Activated naive CD8-positive, alpha-beta T cell treated with anti-CD3 and anti-CD28 coated beads for 36 hours (primary cell): ENCODE measurements around the gene POLR3K. TPM values are rescaled to one million over a fixed set of nuclear protein-coding genes. Genes with fewer than 3 reads are reported as not detected.

Experiments used
- DNase-seq: peaks from one replicate; pipeline ENCODE4 v3.0.0; 2021
- H3K27ac Mint-ChIP-seq: one replicate; pipeline ENCODE4 v1.8.0; 2022; ENCODE audit warnings: mild to moderate bottlenecking, moderate library complexity, mixed read lengths
- H3K27me3 Mint-ChIP-seq: one replicate; pipeline ENCODE4 v1.8.0; 2022; ENCODE audit warnings: mild to moderate bottlenecking, mixed read lengths
- H3K36me3 Mint-ChIP-seq: one replicate; pipeline ENCODE4 v1.8.0; 2021; ENCODE audit warnings: mild to moderate bottlenecking, mixed read lengths
- H3K4me1 Mint-ChIP-seq: one replicate; pipeline ENCODE4 v1.8.0; 2021; ENCODE audit warnings: mixed read lengths
- H3K4me3 Mint-ChIP-seq: one replicate; pipeline ENCODE4 v1.8.0; 2022; ENCODE audit warnings: mild to moderate bottlenecking, moderate library complexity, mixed read lengths
- H3K9me3 Mint-ChIP-seq: one replicate; pipeline ENCODE4 v1.8.0; 2022; ENCODE audit warnings: mixed read lengths
- total RNA-seq, 2 experiments: library from RNA; stranded (reverse); gene quantifications; one replicate each; pipeline ENCODE4 v1.2.3, GENCODE V29; 2021

The POLR3K gene
- total RNA-seq, 2 experiments from 2014 or later, result 55.3 to 56.0 TPM

GRCh38 chr16:84718-85406, 31.5 kb upstream of the POLR3K start:
- Mint-ChIP-seq H3K4me3 (peak overlapping the region; percentile 51), H3K9me3 (no peaks in the 10 kb centered on the region), H3K27ac (peak overlapping the region; percentile 79), H3K36me3 (peaks cover 15% of the 10 kb centered on the region), H3K4me1 (peaks cover 21% of the 10 kb centered on the region), H3K27me3 (no peaks in the 10 kb centered on the region)
- peak; percentile 81 for DNase-seq

DNA sequence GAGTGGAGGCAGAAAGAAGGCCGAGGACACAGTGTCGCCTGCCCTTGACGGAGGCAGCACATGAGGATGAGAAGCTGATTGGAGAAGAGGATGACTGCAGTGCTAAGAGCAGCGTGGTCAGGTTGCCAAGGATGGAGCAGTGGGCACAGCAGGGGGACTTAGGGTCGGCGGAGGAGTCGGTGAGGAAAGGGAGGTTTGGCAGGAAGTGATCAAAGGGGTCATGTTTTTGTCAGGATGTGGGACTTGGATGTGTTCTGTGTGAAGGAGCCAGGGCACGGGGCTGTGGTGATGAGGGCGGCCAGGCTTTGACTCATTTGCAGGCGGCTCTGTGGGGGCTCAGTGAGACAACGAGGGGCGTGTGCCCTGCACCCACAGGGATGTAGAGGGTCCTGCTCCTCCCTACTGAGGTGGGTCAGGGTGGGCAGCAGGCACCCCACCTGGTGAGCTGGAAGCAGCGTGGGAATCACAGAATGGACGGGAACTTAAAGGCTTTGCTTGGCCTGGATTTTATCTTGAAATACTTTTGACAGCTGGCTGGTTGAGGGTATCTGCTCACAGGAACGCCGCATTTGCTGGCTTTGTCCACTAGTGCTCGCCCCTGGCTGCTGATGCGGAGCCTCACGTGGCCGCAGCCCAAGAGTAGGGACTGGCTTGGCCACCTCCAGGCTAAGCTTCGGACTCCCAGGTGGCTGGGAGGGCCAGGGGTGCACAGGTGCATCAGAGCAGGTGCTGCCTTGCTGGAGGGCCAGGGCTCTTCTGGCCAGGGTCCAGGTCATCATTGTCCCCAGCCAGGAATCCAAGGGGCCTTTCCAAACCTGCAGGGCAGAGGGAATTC, 30.6 kb upstream of the POLR3K start:
- Mint-ChIP-seq H3K4me3 (peak overlapping the region; percentile 1), H3K4me1 (peaks cover 25% of the 10 kb centered on the region)

DNA sequence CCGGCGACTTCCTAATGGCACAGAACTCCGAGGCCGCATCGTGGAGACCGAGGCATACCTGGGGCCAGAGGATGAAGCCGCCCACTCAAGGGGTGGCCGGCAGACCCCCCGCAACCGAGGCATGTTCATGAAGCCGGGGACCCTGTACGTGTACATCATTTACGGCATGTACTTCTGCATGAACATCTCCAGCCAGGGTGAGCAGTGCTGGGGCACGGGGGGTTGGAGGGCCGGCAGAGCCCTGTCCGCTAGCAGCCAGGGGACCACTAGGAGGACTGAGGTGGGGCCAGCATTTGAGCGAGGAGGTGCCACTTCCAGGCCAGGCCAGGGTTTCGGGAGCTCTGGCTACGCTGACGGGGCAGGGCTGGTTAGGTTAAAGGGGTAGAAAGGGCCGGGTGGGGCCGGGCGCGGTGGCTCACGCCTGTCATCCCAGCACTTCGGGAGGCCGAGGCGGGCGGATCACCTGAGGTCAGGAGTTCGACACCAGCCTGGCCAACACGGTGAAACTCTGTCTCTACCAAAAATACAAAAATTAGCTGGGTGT, 29.7 kb upstream of the POLR3K start:
- Mint-ChIP-seq H3K4me1 (peaks cover 30% of the 10 kb centered on the region), H3K27me3 (no peaks in the 10 kb centered on the region), H3K36me3 (peaks cover 16% of the 10 kb centered on the region), H3K4me3 (no peak overlapping the region), H3K27ac (peak overlapping the region; percentile 38), H3K9me3 (no peaks in the 10 kb centered on the region)
- no peak for DNase-seq

More for the DNA sequence above, 30.6 kb upstream of the POLR3K start:
- no peaks in the 10 kb centered on the region for H3K9me3 Mint-ChIP-seq
- no peaks in the 10 kb centered on the region for H3K27me3 Mint-ChIP-seq
- peaks cover 19% of the 10 kb centered on the region for H3K36me3 Mint-ChIP-seq
- peak; percentile 55 for DNase-seq
- peak overlapping the region; percentile 79 for H3K27ac Mint-ChIP-seq

DNA sequence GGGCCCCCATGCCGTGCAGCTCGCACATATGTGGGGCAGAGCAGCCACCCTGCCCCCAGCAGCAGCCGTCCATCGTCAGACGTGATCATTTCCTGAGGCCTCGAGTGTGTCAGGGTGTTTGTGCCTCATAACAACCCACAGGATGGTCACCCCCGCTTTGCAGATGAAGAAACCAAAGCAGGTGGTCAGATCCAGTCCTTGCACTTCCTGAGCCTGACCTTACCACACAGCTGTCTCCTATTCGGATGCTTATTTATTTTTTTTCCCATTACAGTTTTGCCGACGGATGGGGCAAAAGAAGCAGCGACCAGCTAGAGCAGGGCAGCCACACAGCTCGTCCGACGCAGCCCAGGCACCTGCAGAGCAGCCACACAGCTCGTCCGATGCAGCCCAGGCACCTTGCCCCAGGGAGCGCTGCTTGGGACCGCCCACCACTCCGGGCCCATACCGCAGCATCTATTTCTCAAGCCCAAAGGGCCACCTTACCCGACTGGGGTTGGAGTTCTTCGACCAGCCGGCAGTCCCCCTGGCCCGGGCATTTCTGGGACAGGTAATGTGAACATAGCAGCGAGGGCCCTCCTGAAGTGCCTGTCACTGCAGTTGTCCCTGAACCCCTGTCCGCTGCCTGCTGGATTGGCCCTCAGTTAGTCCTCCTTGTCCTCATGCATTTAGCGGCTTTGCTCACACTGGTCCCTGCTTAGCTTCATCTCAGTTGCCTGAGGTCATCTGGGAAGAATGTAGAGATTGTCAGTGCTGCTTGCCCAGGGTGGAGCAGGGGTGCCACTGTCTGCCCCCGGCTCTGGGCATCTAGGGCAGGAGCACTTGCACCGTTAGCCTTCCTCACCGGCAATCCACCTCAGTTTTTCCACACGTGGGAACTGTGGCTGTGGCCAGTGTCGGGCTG, 26.0 kb upstream of the POLR3K start:
- peak overlapping the region; percentile 82 for H3K4me3 Mint-ChIP-seq
- peak overlapping the region; percentile 82 for H3K27ac Mint-ChIP-seq
- no peak for DNase-seq
- H3K27me3 Mint-ChIP-seq, result peaks cover 6% of the 10 kb centered on the region
- peaks cover 34% of the 10 kb centered on the region for H3K4me1 Mint-ChIP-seq
- H3K36me3 Mint-ChIP-seq, result peaks cover 8% of the 10 kb centered on the region
- no peaks in the 10 kb centered on the region for H3K9me3 Mint-ChIP-seq

DNA sequence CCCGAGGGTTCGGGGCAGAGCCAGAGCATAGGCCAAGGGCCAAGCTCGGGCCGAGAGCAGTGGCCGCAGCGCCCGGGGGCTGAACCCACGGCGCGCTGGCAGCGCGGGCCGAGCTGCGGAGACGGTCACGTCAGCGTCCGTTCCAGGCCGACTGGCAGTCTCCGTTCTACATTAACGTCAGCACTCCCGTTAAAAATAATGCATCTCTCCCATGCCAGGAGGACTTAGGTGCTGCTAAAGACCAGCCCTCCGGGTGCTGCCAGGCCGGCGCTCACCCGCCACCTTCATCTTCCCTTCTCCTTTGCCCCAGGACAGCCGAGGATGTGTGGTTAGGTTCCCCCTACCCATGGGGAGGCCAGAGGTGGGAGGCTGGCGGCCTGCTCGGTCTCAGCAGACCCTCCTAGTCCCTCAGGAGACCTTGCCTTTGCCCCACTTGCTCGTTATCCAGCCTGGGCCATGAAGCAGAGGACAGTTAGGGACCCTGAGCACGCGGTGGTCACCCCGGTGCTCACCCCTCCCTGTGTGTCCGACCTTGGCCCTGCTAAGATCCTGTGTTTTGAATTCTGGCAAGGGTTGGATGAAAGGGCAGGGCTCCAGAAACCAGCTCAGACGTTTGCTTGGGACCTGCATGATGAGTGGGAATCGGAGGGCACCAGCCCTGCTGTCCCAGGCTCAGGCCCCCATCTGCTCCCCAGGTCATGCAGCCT, 25.2 kb upstream of the POLR3K start:
- peak overlapping the region; percentile 82 for H3K27ac Mint-ChIP-seq
- peaks cover 14% of the 10 kb centered on the region for H3K27me3 Mint-ChIP-seq
- H3K4me3 Mint-ChIP-seq, result peak overlapping the region; percentile 82
- DNase-seq, result no peak
- H3K36me3 Mint-ChIP-seq, result peaks cover 4% of the 10 kb centered on the region
- H3K4me1 Mint-ChIP-seq, result peaks cover 26% of the 10 kb centered on the region
- no peaks in the 10 kb centered on the region for H3K9me3 Mint-ChIP-seq

- Mint-ChIP-seq H3K36me3 (peaks cover 4% of the 10 kb centered on the region), H3K4me3 (peak within 1 kb of the TSS; percentile 82), H3K27ac (peak within 1 kb of the TSS; percentile 82), H3K9me3 (no peaks in the 10 kb centered on the region), H3K27me3 (peaks cover 20% of the 10 kb centered on the region), H3K4me1 (peaks cover 26% of the 10 kb centered on the region)
- DNase-seq, result peak; percentile 86
These were observed 24.5 kb upstream of the POLR3K start, which contains the start of gene MPG for GRCh38 chr16:77807-78443. TSS of gene MPG (plus strand) at chr16:78225. CDS start at chr16:78310, 85 bp downstream.

DNA sequence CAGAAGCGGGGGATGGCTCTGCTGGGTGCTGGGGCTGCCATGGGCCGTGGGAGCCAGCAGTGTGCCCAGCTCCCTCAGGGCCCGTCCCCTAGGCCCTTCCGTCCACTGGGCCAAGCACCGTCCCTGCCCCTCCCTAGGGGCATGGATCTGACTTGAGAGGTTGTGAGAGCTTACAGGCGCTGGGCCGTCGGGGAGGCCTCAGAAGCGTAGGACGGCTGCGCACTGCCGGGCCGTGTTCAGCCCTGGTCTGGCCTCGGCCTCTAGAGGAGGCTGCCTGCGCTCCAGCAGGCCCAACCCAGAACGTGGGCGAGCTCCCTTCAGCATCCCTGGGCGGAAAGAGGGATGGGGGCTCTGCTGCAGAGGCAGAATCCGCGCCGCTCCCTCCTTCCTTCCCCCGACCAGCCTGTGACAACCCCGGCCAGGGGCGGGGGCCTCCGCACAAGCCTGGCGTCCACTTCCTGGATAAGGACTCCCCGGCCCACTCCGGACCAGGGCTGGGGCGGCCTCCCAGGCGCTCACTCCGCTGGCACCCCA, 23.9 kb upstream of the POLR3K start:
- H3K4me1 Mint-ChIP-seq, result peaks cover 26% of the 10 kb centered on the region
- peak overlapping the region; percentile 73 for H3K27ac Mint-ChIP-seq
- no peaks in the 10 kb centered on the region for H3K9me3 Mint-ChIP-seq
- H3K4me3 Mint-ChIP-seq, result peak overlapping the region; percentile 78
- peaks cover 4% of the 10 kb centered on the region for H3K36me3 Mint-ChIP-seq
- peak; percentile 55 for DNase-seq
- peaks cover 23% of the 10 kb centered on the region for H3K27me3 Mint-ChIP-seq

GRCh38 chr16:76535-77272, 23.3 kb upstream of the POLR3K start:
- peaks cover 26% of the 10 kb centered on the region for H3K4me1 Mint-ChIP-seq
- H3K4me3 Mint-ChIP-seq, result peak overlapping the region; percentile 78
- H3K36me3 Mint-ChIP-seq, result peaks cover 4% of the 10 kb centered on the region
- peaks cover 25% of the 10 kb centered on the region for H3K27me3 Mint-ChIP-seq
- peak; percentile 26 for DNase-seq
- H3K9me3 Mint-ChIP-seq, result no peaks in the 10 kb centered on the region
- no peak overlapping the region for H3K27ac Mint-ChIP-seq

- DNase-seq, result no peak
- Mint-ChIP-seq H3K36me3 (peaks cover 4% of the 10 kb centered on the region), H3K4me1 (peaks cover 26% of the 10 kb centered on the region), H3K9me3 (no peaks in the 10 kb centered on the region), H3K4me3 (peak overlapping the region; percentile 78), H3K27me3 (peaks cover 32% of the 10 kb centered on the region), H3K27ac (no peak overlapping the region)
These were observed 22.4 kb upstream of the POLR3K start for GRCh38 chr16:75580-76501.

- Mint-ChIP-seq H3K9me3 (no peaks in the 10 kb centered on the region), H3K4me1 (peaks cover 26% of the 10 kb centered on the region), H3K4me3 (no peak overlapping the region), H3K36me3 (peaks cover 4% of the 10 kb centered on the region), H3K27ac (no peak overlapping the region), H3K27me3 (peaks cover 35% of the 10 kb centered on the region)
- DNase-seq, result no peak
These were observed 21.4 kb upstream of the POLR3K start for GRCh38 chr16:74747-75334.

DNA sequence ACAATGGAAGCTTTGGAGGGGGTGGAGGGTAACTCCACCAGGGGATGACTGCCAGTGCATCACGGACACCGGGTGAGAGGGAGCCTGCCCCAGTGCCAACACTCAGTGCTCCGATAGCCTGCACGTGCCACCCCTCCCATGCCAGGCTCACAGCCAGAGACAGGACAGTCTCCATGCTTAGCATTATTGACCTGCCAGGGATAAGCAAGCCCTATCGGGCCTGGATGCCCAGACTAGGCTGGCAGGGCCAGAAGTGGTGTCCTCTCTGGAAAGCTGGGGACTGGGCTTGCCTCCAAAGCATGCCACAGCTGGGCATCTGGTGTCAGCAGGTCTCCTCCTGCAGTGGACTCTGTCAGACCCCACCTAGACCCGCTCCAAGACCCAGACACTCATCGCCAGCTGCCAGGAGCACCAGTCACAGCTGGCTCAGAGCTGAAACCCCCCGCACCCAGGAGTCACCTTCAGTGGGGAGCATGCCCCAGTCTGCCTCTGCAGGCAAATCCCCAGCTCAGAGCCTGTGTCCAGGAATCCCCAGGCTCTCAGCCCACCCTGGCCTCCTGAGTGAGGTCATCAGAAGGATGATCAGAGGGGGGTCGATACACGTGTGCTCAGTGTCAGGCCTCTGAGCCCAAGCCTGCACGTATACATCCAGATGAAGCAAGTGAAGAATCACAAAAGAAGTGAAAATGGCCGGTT, 20.8 kb upstream of the POLR3K start:
- no peaks in the 10 kb centered on the region for H3K9me3 Mint-ChIP-seq
- DNase-seq, result no peak
- no peaks in the 10 kb centered on the region for H3K36me3 Mint-ChIP-seq
- H3K4me3 Mint-ChIP-seq, result no peak overlapping the region
- H3K27ac Mint-ChIP-seq, result no peak overlapping the region
- peaks cover 39% of the 10 kb centered on the region for H3K27me3 Mint-ChIP-seq
- H3K4me1 Mint-ChIP-seq, result peaks cover 24% of the 10 kb centered on the region
